HEK293T (cell line): ENCODE data around the gene TUBAL3.

Source experiments
- ARNT ChIP-seq: fragments of 450-650 bp; IDR thresholded peaks from 2 replicates; pipeline ENCODE4 v1.6.1; 2017; ENCODE audit warnings: mild to moderate bottlenecking
- BHLHE40 ChIP-seq: fragments of 450-650 bp; IDR thresholded peaks from 2 replicates; pipeline ENCODE4 v1.6.1; 2016; ENCODE audit warnings: mild to moderate bottlenecking, moderate library complexity, borderline replicate concordance
- FOXA1 ChIP-seq: fragments of 450-650 bp; IDR thresholded peaks from 2 replicates; pipeline ENCODE4 v1.6.1; 2016; ENCODE audit warnings: mild to moderate bottlenecking
- FOXK2 ChIP-seq: fragments of 450-650 bp; IDR thresholded peaks from 2 replicates; pipeline ENCODE4 v1.6.1; 2016; ENCODE audit warnings: mild to moderate bottlenecking
- FOXM1 ChIP-seq: fragments of 450-650 bp; IDR thresholded peaks from 2 replicates; pipeline ENCODE4 v1.6.1; 2017; ENCODE audit warnings: mild to moderate bottlenecking, borderline replicate concordance
- HDGF ChIP-seq: fragments of 450-650 bp; IDR thresholded peaks from 2 replicates; pipeline ENCODE4 v1.6.1; 2017; ENCODE audit warnings: antibody characterized with exemption, borderline replicate concordance
- SP1 ChIP-seq: fragments of 450-650 bp; IDR thresholded peaks from 2 replicates; pipeline ENCODE4 v1.6.1; 2017
- TARDBP ChIP-seq: fragments of 450-650 bp; IDR thresholded peaks from 2 replicates; pipeline ENCODE4 v1.6.1; 2016

DNA sequence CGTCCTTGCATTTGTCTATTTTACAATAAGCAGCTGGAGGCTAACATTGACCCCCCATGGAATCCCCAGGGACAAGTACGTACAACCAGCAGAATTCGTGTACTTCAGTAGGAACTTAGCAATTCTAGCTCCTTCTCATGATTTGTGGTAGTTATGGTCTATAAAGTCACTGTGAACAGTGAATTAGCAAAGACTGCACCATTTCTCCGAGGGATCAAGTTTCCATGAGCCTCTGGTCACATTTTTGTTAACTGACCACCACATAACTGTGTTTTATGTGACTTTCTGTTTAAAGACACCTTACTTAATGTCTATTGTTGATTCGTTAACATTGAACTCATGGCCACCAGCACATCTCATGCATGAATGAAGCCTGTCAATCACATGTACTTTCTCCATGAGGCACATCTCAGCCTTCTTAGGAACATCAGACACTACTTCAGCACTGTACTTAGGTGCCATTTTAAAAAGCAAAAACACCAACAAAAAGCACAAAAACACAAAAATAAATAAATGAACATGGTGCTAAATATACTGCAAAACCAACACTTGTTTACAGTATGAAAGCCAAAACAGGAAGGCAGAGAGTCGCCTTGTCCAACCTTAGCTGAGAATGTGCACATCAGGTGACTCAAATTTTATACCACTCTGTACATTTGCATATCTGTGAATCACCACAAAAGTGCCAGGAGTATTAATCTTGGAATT, 48.9 kb downstream of the TUBAL3 start:
- TF ChIP-seq FOXK2: no peak
- no peak for TF ChIP-seq FOXM1
- TF ChIP-seq TARDBP: no peak
- no peak for TF ChIP-seq HDGF
- no peak for TF ChIP-seq SP1
- no peak for TF ChIP-seq BHLHE40
- TF ChIP-seq FOXA1: no peak
- no peak for TF ChIP-seq ARNT
